HEK293 (cell line): Measurements from ENCODE around the gene TRIM33.

Experiments
- ZNF23 ChIP-seq: fragments of 450-650 bp; formaldehyde crosslinking; IDR thresholded peaks from 2 replicates; pipeline ENCODE4 v1.5.1; 2016; ENCODE audit warnings: missing biosample characterization, missing genetic modification characterization, borderline replicate concordance
- ZNF513 ChIP-seq: fragments of 450-650 bp; IDR thresholded peaks from 2 replicates; pipeline ENCODE4 v1.5.1; 2018; ENCODE audit warnings: missing biosample characterization, missing genetic modification characterization
- ZNF560 ChIP-seq: fragments of 450-650 bp; formaldehyde crosslinking; IDR thresholded peaks from 2 replicates; pipeline ENCODE4 v1.5.1; 2017; ENCODE audit warnings: missing biosample characterization, missing genetic modification characterization, borderline replicate concordance
- ZNF768 ChIP-seq: fragments of 450-650 bp; formaldehyde crosslinking; IDR thresholded peaks from 2 replicates; pipeline ENCODE4 v1.5.1; 2018; ENCODE audit warnings: missing biosample characterization, mild to moderate bottlenecking, missing genetic modification characterization
- ZNF785 ChIP-seq: fragments of 450-650 bp; formaldehyde crosslinking; IDR thresholded peaks from 2 replicates; pipeline ENCODE4 v1.5.1; 2016; ENCODE audit warnings: missing biosample characterization, missing genetic modification characterization
- TF ChIP-seq, protein P1 (sequence below): fragments of 450-650 bp; formaldehyde crosslinking; IDR thresholded peaks from 2 replicates; pipeline ENCODE4 v1.5.1; 2017; ENCODE audit warnings: missing biosample characterization, missing genetic modification characterization

The TRIM33 gene

DNA sequence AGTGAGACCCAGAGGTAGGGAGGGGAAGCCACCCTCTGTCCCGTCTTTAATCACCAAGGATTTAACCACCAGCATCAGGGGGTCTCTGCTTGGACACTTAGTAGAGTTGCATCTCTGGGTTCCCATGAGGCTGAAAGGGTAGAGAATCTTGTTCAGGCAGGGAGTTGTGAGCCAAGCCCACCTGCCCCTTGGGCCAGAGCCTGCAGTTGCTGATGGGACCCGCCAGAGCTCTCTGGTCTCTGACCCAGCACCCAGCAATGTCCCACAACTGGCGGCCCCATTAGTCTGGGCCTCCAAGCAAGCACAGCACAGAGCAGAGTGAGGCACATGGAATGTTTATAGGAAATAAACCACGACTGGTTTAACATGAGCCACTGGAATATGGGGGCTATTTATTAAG lies 166.3 kb downstream of the TRIM33 start (continued):
- TF ChIP-seq, protein P1, sequence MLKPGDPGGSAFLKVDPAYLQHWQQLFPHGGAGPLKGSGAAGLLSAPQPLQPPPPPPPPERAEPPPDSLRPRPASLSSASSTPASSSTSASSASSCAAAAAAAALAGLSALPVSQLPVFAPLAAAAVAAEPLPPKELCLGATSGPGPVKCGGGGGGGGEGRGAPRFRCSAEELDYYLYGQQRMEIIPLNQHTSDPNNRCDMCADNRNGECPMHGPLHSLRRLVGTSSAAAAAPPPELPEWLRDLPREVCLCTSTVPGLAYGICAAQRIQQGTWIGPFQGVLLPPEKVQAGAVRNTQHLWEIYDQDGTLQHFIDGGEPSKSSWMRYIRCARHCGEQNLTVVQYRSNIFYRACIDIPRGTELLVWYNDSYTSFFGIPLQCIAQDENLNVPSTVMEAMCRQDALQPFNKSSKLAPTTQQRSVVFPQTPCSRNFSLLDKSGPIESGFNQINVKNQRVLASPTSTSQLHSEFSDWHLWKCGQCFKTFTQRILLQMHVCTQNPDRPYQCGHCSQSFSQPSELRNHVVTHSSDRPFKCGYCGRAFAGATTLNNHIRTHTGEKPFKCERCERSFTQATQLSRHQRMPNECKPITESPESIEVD (tag by site-specific recombination): no peak
- TF ChIP-seq ZNF513 (tag by site-specific recombination): no peak
- TF ChIP-seq ZNF23: no peak
- TF ChIP-seq ZNF785 (tag by site-specific recombination): no peak
- no peak for TF ChIP-seq ZNF768 (tag by site-specific recombination)
- no peak for TF ChIP-seq ZNF560
- TF ChIP-seq, all 188 proteins: peak for 0
